Colonic mucosa (tissue), 4 donors: ENCODE measurements around the gene SMARCAD1. TPM values are rescaled to one million over a fixed set of nuclear protein-coding genes. Genes with fewer than 3 reads are reported as not detected.

Experiments used
- DNase-seq: peaks from one replicate; pipeline ENCODE4 v3.0.0-alpha.2; 2020
- H3K27ac ChIP-seq: fragments of 200-600 bp; one replicate; pipeline ENCODE4 v1.8.0; 2021
- H3K27me3 ChIP-seq: fragments of 200-600 bp; one replicate; pipeline ENCODE4 v1.8.0; 2021
- H3K36me3 ChIP-seq: fragments of 200-600 bp; one replicate; pipeline ENCODE4 v1.8.0; 2021
- H3K4me1 ChIP-seq: fragments of 200-600 bp; one replicate; pipeline ENCODE4 v1.8.0; 2021; ENCODE audit warnings: mild to moderate bottlenecking
- H3K4me3 ChIP-seq: fragments of 200-600 bp; one replicate; pipeline ENCODE4 v1.8.0; 2021
- H3K9ac ChIP-seq, 2 donors: one replicate each; pipeline ENCODE4 v1.7.0; 2013; ENCODE audit warnings: control low read depth in 2 of 2, low read depth in 2 of 2, low read length in 2 of 2
- H3K9me3 ChIP-seq: fragments of 200-600 bp; one replicate; pipeline ENCODE4 v1.8.0; 2021
- CTCF ChIP-seq: fragments of 200-600 bp; IDR thresholded peaks from one replicate; pipeline ENCODE4 v1.8.0; 2022; ENCODE audit warnings: antibody characterized with exemption, mild to moderate bottlenecking
- intact Hi-C: fragments of 100-400 bp; cut with DNase I; formaldehyde crosslinking; loops from one replicate; pipeline ENCODE4 v1.14.1; 2022
- total RNA-seq, 2 donors: library from RNA; stranded (reverse); fragmentation: NEBNext Ultra II Directional in 1 of 2; extraction: Animal tissue kit (Norgen Biotek cat#: 25700) in 1 of 2; gene quantifications; one replicate each; pipeline ENCODE4 v1.2.1, GENCODE V29; 2021
- donor health status: healthy.
- donor health status: DM: no; HTN: no; CAD: no.
- donor health status: DM: no; HTN: no; CAD: no.

The SMARCAD1 gene
- total RNA-seq, 2 donors from 2014 or later: 15.3 to 18.2 TPM

GRCh38 chr4:94214703-94215319 is 7.1 kb downstream of the SMARCAD1 start:
- no peaks in the 10 kb centered on the region for H3K27me3 ChIP-seq
- H3K9me3 ChIP-seq: no peaks in the 10 kb centered on the region
- no peak overlapping the region for H3K4me3 ChIP-seq
- DNase-seq: no peak
- intact Hi-C loops: no loop called here
- H3K36me3 ChIP-seq: peaks cover 8% of the 10 kb centered on the region
- TF ChIP-seq CTCF: no peak
- no peak overlapping the region for H3K9ac ChIP-seq
- H3K27ac ChIP-seq: no peak overlapping the region
- H3K4me1 ChIP-seq: no peaks in the 10 kb centered on the region

- DNase-seq: no peak
These were observed 8.7 kb downstream of the SMARCAD1 start for GRCh38 chr4:94216394-94216793.

GRCh38 chr4:94219402-94219801 is 11.7 kb downstream of the SMARCAD1 start:
- no peak for TF ChIP-seq CTCF
- DNase-seq: no peak
- no peak overlapping the region for H3K4me3 ChIP-seq
- H3K27ac ChIP-seq: no peak overlapping the region
- H3K9me3 ChIP-seq: no peaks in the 10 kb centered on the region
- H3K4me1 ChIP-seq: no peaks in the 10 kb centered on the region
- intact Hi-C loops: no loop called here
- H3K27me3 ChIP-seq: no peaks in the 10 kb centered on the region
- H3K36me3 ChIP-seq: no peaks in the 10 kb centered on the region
- H3K9ac ChIP-seq: no peak overlapping the region

More at GRCh38 chr4:94216394-94216793, 8.7 kb downstream of the SMARCAD1 start:
- H3K4me1 ChIP-seq: no peaks in the 10 kb centered on the region
- H3K4me3 ChIP-seq: no peak overlapping the region
- H3K27ac ChIP-seq: no peak overlapping the region
- H3K9ac ChIP-seq: no peak overlapping the region
- intact Hi-C loops: no loop called here
- TF ChIP-seq CTCF: no peak
- H3K36me3 ChIP-seq: peaks cover 8% of the 10 kb centered on the region
- H3K27me3 ChIP-seq: no peaks in the 10 kb centered on the region
- no peaks in the 10 kb centered on the region for H3K9me3 ChIP-seq

- no peak for TF ChIP-seq CTCF
- Histone ChIP-seq H3K27ac (no peak overlapping the region), H3K9me3 (no peaks in the 10 kb centered on the region), H3K4me3 (no peak overlapping the region), H3K4me1 (no peaks in the 10 kb centered on the region), H3K36me3 (no peaks in the 10 kb centered on the region), H3K27me3 (no peaks in the 10 kb centered on the region), H3K9ac (no peak overlapping the region)
- no peak for DNase-seq
- intact Hi-C loops: no loop called here
These were observed 14.3 kb downstream of the SMARCAD1 start for GRCh38 chr4:94221916-94222315.

GRCh38 chr4:94225449-94225848 is 17.8 kb downstream of the SMARCAD1 start:
- Histone ChIP-seq H3K27me3 (no peaks in the 10 kb centered on the region), H3K4me1 (no peaks in the 10 kb centered on the region), H3K9ac (no peak overlapping the region), H3K36me3 (no peaks in the 10 kb centered on the region), H3K9me3 (no peaks in the 10 kb centered on the region), H3K27ac (no peak overlapping the region), H3K4me3 (no peak overlapping the region)
- DNase-seq: no peak
- TF ChIP-seq CTCF: no peak
- intact Hi-C loops: no loop called here
